WTC11 (cell line): ENCODE results near the gene CENPV.

Experiments used
- SMAD3 ChIP-seq: sonication (generic); formaldehyde crosslinking; IDR thresholded peaks from 2 replicates; pipeline ENCODE4 v1.8.0; 2022; ENCODE audit warnings: missing genetic modification reagents, mild to moderate bottlenecking, borderline replicate concordance
- TF ChIP-seq, protein P1 (sequence below): sonication (generic); formaldehyde crosslinking; IDR thresholded peaks from 2 replicates; pipeline ENCODE4 v1.8.1; 2022; ENCODE audit warnings: low read depth, mild to moderate bottlenecking, moderate library complexity, missing genetic modification reagents, borderline replicate concordance
- TF ChIP-seq, protein P2 (sequence below): sonication (generic); formaldehyde crosslinking; IDR thresholded peaks from 2 replicates; pipeline ENCODE4 v1.8.0; 2022; ENCODE audit warnings: mild to moderate bottlenecking, missing genetic modification reagents

DNA sequence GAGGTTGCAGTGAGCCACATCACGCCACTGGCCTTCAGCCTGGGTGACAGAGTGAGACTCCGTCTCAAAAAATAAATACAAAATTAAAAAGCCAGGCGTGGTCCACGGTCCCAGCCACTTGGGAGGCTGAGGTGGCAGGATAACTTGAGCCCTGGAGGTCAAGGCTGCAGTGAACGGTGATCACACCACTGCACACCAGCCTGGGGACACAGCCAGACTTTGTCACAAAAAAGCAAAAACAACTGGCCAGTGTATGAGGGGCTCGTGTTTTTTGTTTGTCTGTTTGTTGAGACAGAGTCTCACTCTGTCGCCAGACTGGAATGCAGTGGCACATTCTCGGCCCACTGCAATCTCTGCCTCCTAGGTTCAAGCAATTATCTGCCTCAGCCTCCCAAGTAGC lies 26.4 kb upstream of the CENPV start:
- no peak for TF ChIP-seq SMAD3 (CRISPR knock-in tag)
- TF ChIP-seq, protein P1, sequence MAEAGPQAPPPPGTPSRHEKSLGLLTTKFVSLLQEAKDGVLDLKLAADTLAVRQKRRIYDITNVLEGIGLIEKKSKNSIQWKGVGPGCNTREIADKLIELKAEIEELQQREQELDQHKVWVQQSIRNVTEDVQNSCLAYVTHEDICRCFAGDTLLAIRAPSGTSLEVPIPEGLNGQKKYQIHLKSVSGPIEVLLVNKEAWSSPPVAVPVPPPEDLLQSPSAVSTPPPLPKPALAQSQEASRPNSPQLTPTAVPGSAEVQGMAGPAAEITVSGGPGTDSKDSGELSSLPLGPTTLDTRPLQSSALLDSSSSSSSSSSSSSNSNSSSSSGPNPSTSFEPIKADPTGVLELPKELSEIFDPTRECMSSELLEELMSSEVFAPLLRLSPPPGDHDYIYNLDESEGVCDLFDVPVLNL = no peak
- TF ChIP-seq, protein P2, sequence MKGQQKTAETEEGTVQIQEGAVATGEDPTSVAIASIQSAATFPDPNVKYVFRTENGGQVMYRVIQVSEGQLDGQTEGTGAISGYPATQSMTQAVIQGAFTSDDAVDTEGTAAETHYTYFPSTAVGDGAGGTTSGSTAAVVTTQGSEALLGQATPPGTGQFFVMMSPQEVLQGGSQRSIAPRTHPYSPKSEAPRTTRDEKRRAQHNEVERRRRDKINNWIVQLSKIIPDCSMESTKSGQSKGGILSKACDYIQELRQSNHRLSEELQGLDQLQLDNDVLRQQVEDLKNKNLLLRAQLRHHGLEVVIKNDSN = no peak
